HepG2 (cell line): ENCODE data around the gene KIF13A. TPM values are rescaled to one million over a fixed set of nuclear protein-coding genes. Genes with fewer than 3 reads are reported as not detected.

ENCODE experiments used
- BATF2 ChIP-seq: sonication (generic); formaldehyde crosslinking; IDR thresholded peaks from 2 replicates; pipeline ENCODE4 v1.8.0; 2022; ENCODE audit warnings: mild to moderate bottlenecking, missing genetic modification reagents, moderate library complexity
- CREM ChIP-seq, 2 experiments: sonication (generic) in 1 of 2; formaldehyde crosslinking in 1 of 2; IDR thresholded peaks; 2 replicates each; pipeline versions ENCODE4 v1.4.0 to v1.6.1; 2016 to 2020; ENCODE audit warnings: antibody characterized with exemption in 1 of 2, mild to moderate bottlenecking in 1 of 2, missing genetic modification reagents in 1 of 2
- FLYWCH1 ChIP-seq: sonication (generic); formaldehyde crosslinking; IDR thresholded peaks from 2 replicates; pipeline ENCODE4 v1.8.1; 2023; ENCODE audit warnings: mild to moderate bottlenecking, missing genetic modification reagents
- HES4 ChIP-seq: sonication (generic); formaldehyde crosslinking; IDR thresholded peaks from 2 replicates; pipeline ENCODE4 v1.9.0; 2021; ENCODE audit warnings: mild to moderate bottlenecking, missing genetic modification reagents, borderline replicate concordance
- HMGXB4 ChIP-seq, 2 experiments: sonication (generic) in 1 of 2; formaldehyde crosslinking in 1 of 2; IDR thresholded peaks; 2 replicates each; pipeline versions ENCODE4 v1.4.0 to v1.6.1; 2018 to 2020; ENCODE audit warnings: missing genetic modification reagents in 2 of 2, borderline replicate concordance in 1 of 2, low read depth in 1 of 2, mild to moderate bottlenecking in 1 of 2, missing biosample characterization in 1 of 2
- HNRNPUL1 ChIP-seq: fragments of 200-400 bp; formaldehyde crosslinking; IDR thresholded peaks from 2 replicates; pipeline ENCODE4 v1.6.1; 2017; ENCODE audit warnings: low read depth, mild to moderate bottlenecking, low read length, moderate library complexity
- KLF12 ChIP-seq: sonication (generic); formaldehyde crosslinking; IDR thresholded peaks from 2 replicates; pipeline ENCODE4 v1.4.0; 2020; ENCODE audit warnings: missing genetic modification reagents, borderline replicate concordance
- PHF21A ChIP-seq: sonication (generic); formaldehyde crosslinking; IDR thresholded peaks from 2 replicates; pipeline ENCODE4 v1.5.0; 2020; ENCODE audit warnings: mild to moderate bottlenecking, missing genetic modification reagents
- RBM39 ChIP-seq: fragments of 200-400 bp; formaldehyde crosslinking; IDR thresholded peaks from one replicate; pipeline ENCODE4 v1.6.1; 2018; ENCODE audit warnings: antibody characterized with exemption, mild to moderate bottlenecking, low read depth, low read length; ENCODE audit not compliant: poor library complexity, severe bottlenecking
- RXRB ChIP-seq: IDR thresholded peaks from 2 replicates; pipeline ENCODE4 v1.6.1; 2016; ENCODE audit warnings: borderline replicate concordance, missing genetic modification reagents, missing compliant biosample characterization
- SMAD3 ChIP-seq: sonication (generic); formaldehyde crosslinking; IDR thresholded peaks from 2 replicates; pipeline ENCODE4 v1.4.0; 2020; ENCODE audit warnings: missing genetic modification reagents
- TARDBP ChIP-seq: sonication (generic); formaldehyde crosslinking; IDR thresholded peaks from 2 replicates; pipeline ENCODE4 v1.8.0; 2022; ENCODE audit warnings: mild to moderate bottlenecking, missing genetic modification reagents
- ZNF10 ChIP-seq: sonication (generic); formaldehyde crosslinking; IDR thresholded peaks from 2 replicates; pipeline ENCODE4 v1.4.0; 2020; ENCODE audit warnings: mild to moderate bottlenecking, low read depth, missing genetic modification reagents, borderline replicate concordance
- ZNF17 ChIP-seq: sonication (generic); formaldehyde crosslinking; IDR thresholded peaks from 2 replicates; pipeline ENCODE4 v1.5.0; 2020; ENCODE audit warnings: mild to moderate bottlenecking, missing genetic modification reagents
- ZNF326 ChIP-seq: sonication (generic); formaldehyde crosslinking; IDR thresholded peaks from 2 replicates; pipeline ENCODE4 v1.4.0; 2020; ENCODE audit warnings: missing genetic modification reagents, borderline replicate concordance
- ZNF329 ChIP-seq: sonication (generic); formaldehyde crosslinking; IDR thresholded peaks from 2 replicates; pipeline ENCODE4 v1.9.0; 2021; ENCODE audit warnings: low read depth, mild to moderate bottlenecking, missing genetic modification reagents
- ZNF350 ChIP-seq: sonication (generic); formaldehyde crosslinking; IDR thresholded peaks from 2 replicates; pipeline ENCODE4 v1.4.0; 2020; ENCODE audit warnings: mild to moderate bottlenecking, low read depth, missing genetic modification reagents, borderline replicate concordance
- ZNF777 ChIP-seq: sonication (generic); formaldehyde crosslinking; IDR thresholded peaks from 2 replicates; pipeline ENCODE4 v1.4.0; 2020; ENCODE audit warnings: missing genetic modification reagents
- ZNF780A ChIP-seq: sonication (generic); formaldehyde crosslinking; IDR thresholded peaks from 2 replicates; pipeline ENCODE4 v1.8.0; 2022; ENCODE audit warnings: mild to moderate bottlenecking, missing genetic modification reagents, moderate library complexity
- ZSCAN25 ChIP-seq: sonication (generic); formaldehyde crosslinking; IDR thresholded peaks from 2 replicates; pipeline ENCODE4 v1.8.0; 2022; ENCODE audit warnings: mild to moderate bottlenecking, missing genetic modification reagents
- polyA plus RNA-seq, 8 experiments: library from polyadenylated mRNA; depleted of rRNA in 3 of 8; stranded (reverse) in 7 of 8; unstranded in 1 of 8; fragments of >200 nt; fragmentation: Illumina TruSeq in 4 of 8; extraction: Trizol in 4 of 8; gene quantifications; 2 replicates each; pipeline versions ENCODE4 v1.2.1 to v1.2.3, GENCODE V29; 2011 to 2016; ENCODE audit warnings: low read depth in 4 of 8, missing spikeins in 1 of 8, mixed read lengths in 1 of 8; ENCODE audit not compliant: insufficient read depth in 1 of 8
- total RNA-seq, 5 experiments: library from RNA; depleted of rRNA; stranded (reverse); fragments of >200 nt; fragmentation: Illumina TruSeq; extraction: Trizol; gene quantifications; 2 replicates each; pipeline ENCODE4 v1.2.3, GENCODE V29; 2016; ENCODE audit warnings: low read depth in 1 of 5
- TF ChIP-seq, protein P1 (sequence below): sonication (generic); formaldehyde crosslinking; IDR thresholded peaks from 2 replicates; pipeline ENCODE4 v1.4.0; 2020; ENCODE audit warnings: mild to moderate bottlenecking, missing genetic modification reagents
- TF ChIP-seq, protein P2 (sequence below): sonication (generic); formaldehyde crosslinking; IDR thresholded peaks from 2 replicates; pipeline ENCODE4 v1.4.0; 2020; ENCODE audit warnings: missing genetic modification reagents, borderline replicate concordance
- TF ChIP-seq, protein P3 (sequence below): IDR thresholded peaks from 2 replicates; pipeline ENCODE4 v1.6.1; 2012; ENCODE audit warnings: inconsistent platforms

Gene KIF13A
- total and polyA plus RNA-seq, 2 of the 13 experiments (the other 11 are each of a cell fraction or from before 2014, with no cell fraction given) = 21.1 to 37.2 TPM

- TF ChIP-seq, protein P1, sequence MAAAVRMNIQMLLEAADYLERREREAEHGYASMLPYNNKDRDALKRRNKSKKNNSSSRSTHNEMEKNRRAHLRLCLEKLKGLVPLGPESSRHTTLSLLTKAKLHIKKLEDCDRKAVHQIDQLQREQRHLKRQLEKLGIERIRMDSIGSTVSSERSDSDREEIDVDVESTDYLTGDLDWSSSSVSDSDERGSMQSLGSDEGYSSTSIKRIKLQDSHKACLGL (CRISPR knock-in tag) = no peak
- TF ChIP-seq FLYWCH1 (no peak), ZNF10 (CRISPR knock-in tag) (no peak), CREM (IDR thresholded peaks at IDR 0.05) (no peak), CREM (CRISPR knock-in tag; IDR thresholded peaks at IDR 0.05) (no peak), TARDBP (CRISPR knock-in tag) (no peak), KLF12 (CRISPR knock-in tag) (no peak), ZNF777 (CRISPR knock-in tag) (peak; percentile 71), BATF2 (CRISPR knock-in tag) (no peak), RBM39 (peak; percentile 89), ZNF326 (no peak; the same call in 1 of the 2 replicates), ZNF350 (CRISPR knock-in tag) (no peak; the same call in 1 of the 2 replicates), ZNF780A (CRISPR knock-in tag) (no peak), PHF21A (CRISPR knock-in tag) (peak; percentile 53; the same call in 1 of the 2 replicates), ZSCAN25 (CRISPR knock-in tag) (no peak), HMGXB4 (CRISPR knock-in tag; IDR thresholded peaks at IDR 0.05; ENCODE audit: borderline replicate concordance in 1 of 2, low read depth in 1 of 2) (peak; percentile 79 to 93), HNRNPUL1 (no peak), ZNF329 (CRISPR knock-in tag) (no peak), HES4 (peak; percentile 77; the same call in 1 of the 2 replicates), ZNF17 (CRISPR knock-in tag) (no peak), RXRB (CRISPR knock-in tag) (no peak), SMAD3 (CRISPR knock-in tag) (no peak)
- TF ChIP-seq, protein P2, sequence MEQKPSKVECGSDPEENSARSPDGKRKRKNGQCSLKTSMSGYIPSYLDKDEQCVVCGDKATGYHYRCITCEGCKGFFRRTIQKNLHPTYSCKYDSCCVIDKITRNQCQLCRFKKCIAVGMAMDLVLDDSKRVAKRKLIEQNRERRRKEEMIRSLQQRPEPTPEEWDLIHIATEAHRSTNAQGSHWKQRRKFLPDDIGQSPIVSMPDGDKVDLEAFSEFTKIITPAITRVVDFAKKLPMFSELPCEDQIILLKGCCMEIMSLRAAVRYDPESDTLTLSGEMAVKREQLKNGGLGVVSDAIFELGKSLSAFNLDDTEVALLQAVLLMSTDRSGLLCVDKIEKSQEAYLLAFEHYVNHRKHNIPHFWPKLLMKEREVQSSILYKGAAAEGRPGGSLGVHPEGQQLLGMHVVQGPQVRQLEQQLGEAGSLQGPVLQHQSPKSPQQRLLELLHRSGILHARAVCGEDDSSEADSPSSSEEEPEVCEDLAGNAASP (CRISPR knock-in tag) = no peak
- TF ChIP-seq, protein P3, sequence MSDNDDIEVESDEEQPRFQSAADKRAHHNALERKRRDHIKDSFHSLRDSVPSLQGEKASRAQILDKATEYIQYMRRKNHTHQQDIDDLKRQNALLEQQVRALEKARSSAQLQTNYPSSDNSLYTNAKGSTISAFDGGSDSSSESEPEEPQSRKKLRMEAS = no peak; the same call in 1 of the 2 replicates
These were observed 424 bp upstream of the KIF13A start (continued) for GRCh38 chr6:17987697-17988421.
